Measurements from ENCODE around the gene PICALM. TPM values are rescaled to one million over a fixed set of nuclear protein-coding genes. Genes with fewer than 3 reads are reported as not detected.

The PICALM gene
- total and polyA plus RNA-seq, 2 donors (not counting 1 experiment from before 2014, with no cell fraction given): 48.4 to 165 TPM

DNA sequence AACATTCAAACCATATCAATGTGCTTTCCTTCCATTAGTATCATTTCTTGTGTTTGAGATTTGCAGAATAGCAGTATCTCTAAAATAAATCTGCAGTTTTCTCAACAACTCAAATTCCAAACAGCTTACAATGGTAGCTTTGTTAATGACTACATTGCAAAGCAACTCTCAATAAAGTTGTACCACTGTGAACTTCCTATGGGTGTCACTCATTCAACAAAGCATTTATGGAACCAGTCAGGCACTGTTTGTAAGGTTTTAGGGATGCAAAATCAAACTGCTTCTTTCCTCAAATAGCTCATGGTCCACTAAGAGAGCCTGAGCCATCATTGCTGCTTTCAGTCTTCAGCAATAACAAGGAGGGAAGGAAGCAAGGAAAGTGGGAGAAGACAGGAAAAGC is 122.7 kb downstream of the PICALM start:
- H3K36me3 ChIP-seq (replicated peaks in 1 of 2; ENCODE audit: control extremely low read depth in 1 of 2, control insufficient read depth in 1 of 2, extremely low read depth in 1 of 2, insufficient read depth in 2 of 2, low read length in 1 of 2): no peaks in the 10 kb centered on the region
- H3K9me3 Mint-ChIP-seq (ENCODE audit: insufficient read depth): peaks cover 2% of the 10 kb centered on the region
- ATAC-seq (ENCODE audit: low read depth) (no peak), DNase-seq (no peak)
- no peaks in the 10 kb centered on the region for H3K27me3 ChIP-seq (replicated peaks in 1 of 4; ENCODE audit: control extremely low read depth in 1 of 4, control insufficient read depth in 3 of 4, insufficient read depth in 4 of 4, low read length in 3 of 4)
- no peaks in the 10 kb centered on the region for H3K27me3 Mint-ChIP-seq
- H3K27ac Mint-ChIP-seq: no peak overlapping the region
- no peak overlapping the region for H3K27ac ChIP-seq (ENCODE audit: low read length in 2 of 2)
- POLR2A ChIA-PET: no interaction called here
- no peaks in the 10 kb centered on the region for H3K79me2 ChIP-seq (ENCODE audit: control insufficient read depth, insufficient read depth, low read length)
- no peak overlapping the region for H3K9ac ChIP-seq (ENCODE audit: low read length)
- no peak overlapping the region for H3K4me3 ChIP-seq (ENCODE audit: control extremely low read depth in 1 of 5, extremely low read depth in 1 of 5, insufficient read depth in 1 of 5, low read depth in 2 of 5, low read length in 4 of 5)
- intact Hi-C loops (cut with micrococcal nuclease): no loop called here
- CTCF ChIA-PET: no interaction called here
- no peaks in the 10 kb centered on the region for H4K20me1 ChIP-seq (ENCODE audit: control insufficient read depth, insufficient read depth, low read length, poor library complexity, severe bottlenecking)
- H3K4me1 ChIP-seq (ENCODE audit: control insufficient read depth in 2 of 2, insufficient read depth in 2 of 2, low read length in 2 of 2): no peaks in the 10 kb centered on the region
- TF ChIP-seq EZH2 (IDR thresholded peaks at IDR 0.05; ENCODE audit: borderline replicate concordance, insufficient read depth, low read depth, low read length, poor library complexity, severe bottlenecking): no peak
- TF ChIP-seq CTCF (IDR thresholded peaks at IDR 0.05): no peak
- no peak overlapping the region for H3K4me2 ChIP-seq (replicated peaks; ENCODE audit: low read depth, low read length, poor library complexity, severe bottlenecking)
- H3K4me3 Mint-ChIP-seq: no peak overlapping the region
- no peaks in the 10 kb centered on the region for H3K4me1 Mint-ChIP-seq
- H3K9me3 ChIP-seq (ENCODE audit: control extremely low read depth in 1 of 3, control insufficient read depth in 2 of 3, insufficient read depth in 1 of 3, low read length in 2 of 3): peaks cover 1 to 21% (median 8%) of the 10 kb centered on the region in 3 donors
- no peak overlapping the region for H2AFZ ChIP-seq (ENCODE audit: insufficient read depth, low read depth, low read length, poor library complexity, severe bottlenecking)

- Histone ChIP-seq H4K20me1 (ENCODE audit: control insufficient read depth, insufficient read depth, low read length, poor library complexity, severe bottlenecking) (no peaks in the 10 kb centered on the region), H3K36me3 (replicated peaks in 1 of 2; ENCODE audit: control extremely low read depth in 1 of 2, control insufficient read depth in 1 of 2, extremely low read depth in 1 of 2, insufficient read depth in 2 of 2, low read length in 1 of 2) (no peaks in the 10 kb centered on the region), H3K9ac (ENCODE audit: low read length) (no peak overlapping the region), H3K27ac (ENCODE audit: low read length in 2 of 2) (no peak overlapping the region), H3K79me2 (ENCODE audit: control insufficient read depth, insufficient read depth, low read length) (no peaks in the 10 kb centered on the region), H3K4me1 (ENCODE audit: control insufficient read depth in 2 of 2, insufficient read depth in 2 of 2, low read length in 2 of 2) (no peaks in the 10 kb centered on the region), H3K9me3 (ENCODE audit: control extremely low read depth in 1 of 3, control insufficient read depth in 2 of 3, insufficient read depth in 1 of 3, low read length in 2 of 3) (peaks cover 1 to 19% (median 8%) of the 10 kb centered on the region in 3 donors), H3K27me3 (replicated peaks in 1 of 4; ENCODE audit: control extremely low read depth in 1 of 4, control insufficient read depth in 3 of 4, insufficient read depth in 4 of 4, low read length in 3 of 4) (no peaks in the 10 kb centered on the region), H2AFZ (ENCODE audit: insufficient read depth, low read depth, low read length, poor library complexity, severe bottlenecking) (no peak overlapping the region), H3K4me2 (replicated peaks; ENCODE audit: low read depth, low read length, poor library complexity, severe bottlenecking) (no peak overlapping the region), H3K4me3 (ENCODE audit: control extremely low read depth in 1 of 5, extremely low read depth in 1 of 5, insufficient read depth in 1 of 5, low read depth in 2 of 5, low read length in 4 of 5) (no peak overlapping the region)
- no peak for DNase-seq
- ATAC-seq (ENCODE audit: low read depth): no peak
- ChIA-PET CTCF (no interaction called here), POLR2A (no interaction called here)
- H3K4me3 Mint-ChIP-seq: no peak overlapping the region
- no peak for TF ChIP-seq CTCF (IDR thresholded peaks at IDR 0.05)
- no peak for TF ChIP-seq EZH2 (IDR thresholded peaks at IDR 0.05; ENCODE audit: borderline replicate concordance, insufficient read depth, low read depth, low read length, poor library complexity, severe bottlenecking)
- H3K9me3 Mint-ChIP-seq (ENCODE audit: insufficient read depth): peaks cover 1% of the 10 kb centered on the region
- H3K4me1 Mint-ChIP-seq: no peaks in the 10 kb centered on the region
- H3K27ac Mint-ChIP-seq: no peak overlapping the region
- no peaks in the 10 kb centered on the region for H3K27me3 Mint-ChIP-seq
- intact Hi-C loops (cut with micrococcal nuclease): no loop called here
These were observed 123.1 kb downstream of the PICALM start for GRCh38 chr11:85945788-85946187.

Data from B cell (primary cell).